SK-N-MC (cell line): ENCODE data around the gene BCL11B.

Source experiments
- EZH2 ChIP-seq: fragments of 200-600 bp; sonication (generic); IDR thresholded peaks from one replicate; pipeline ENCODE4 v1.6.1; 2017; ENCODE audit warnings: antibody characterized with exemption
- FOXP2 ChIP-seq: optimal IDR thresholded peaks from 2 replicates; pipeline ENCODE3; 2011; ENCODE audit warnings: mild to moderate bottlenecking, moderate library complexity; ENCODE audit not compliant: insufficient read depth; ENCODE audit errors: extremely low read length, control extremely low read depth
- POLR2AphosphoS5 ChIP-seq: IDR thresholded peaks from 2 replicates; pipeline ENCODE4 v1.6.1; 2012; ENCODE audit warnings: mild to moderate bottlenecking, low read depth, low read length, borderline replicate concordance

DNA sequence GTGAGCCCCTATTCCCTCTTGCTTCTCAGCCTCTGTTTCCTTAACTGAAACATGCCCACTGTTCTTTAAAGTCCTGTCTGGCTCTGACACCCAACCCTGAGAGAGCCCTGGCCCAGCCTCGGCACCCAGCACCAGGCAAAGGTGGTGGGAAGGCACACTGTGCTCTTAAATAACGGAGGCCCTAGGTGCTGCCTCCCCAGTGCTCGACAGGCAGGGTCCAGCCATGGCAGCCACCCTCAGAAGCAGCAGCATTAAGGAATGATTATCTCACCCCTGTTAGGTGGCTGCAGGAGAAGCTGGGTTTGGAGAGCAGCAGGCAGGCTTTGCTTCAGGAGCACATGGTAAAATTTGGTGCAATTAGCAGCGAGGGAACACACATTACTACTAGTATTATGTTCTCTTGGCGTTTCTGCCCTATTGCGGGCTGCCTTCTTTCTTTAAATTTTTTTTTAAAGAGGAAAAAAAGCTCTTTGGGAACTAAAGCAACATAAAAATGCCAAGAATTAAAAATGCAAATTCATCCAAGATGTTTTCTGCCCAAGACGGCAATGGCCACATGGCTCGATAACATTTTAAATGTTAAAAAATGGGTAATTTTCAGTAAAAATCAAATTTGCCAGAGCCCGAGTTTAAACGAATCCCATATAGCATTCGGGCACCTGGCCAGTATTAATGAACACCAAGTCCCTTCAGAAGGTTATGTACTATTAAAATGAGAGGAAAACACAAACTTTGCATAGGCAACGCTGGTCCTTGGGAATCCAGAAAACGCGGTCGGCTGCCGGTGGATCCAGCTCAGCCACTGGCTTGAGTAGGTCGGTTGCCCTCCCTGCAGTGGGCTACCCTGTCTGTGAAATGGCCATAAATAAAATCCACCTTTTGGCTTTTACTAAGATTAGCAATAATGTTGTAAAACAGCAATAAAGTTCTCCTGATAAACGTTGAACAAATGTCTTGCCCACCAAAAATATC lies 152.2 kb downstream of the BCL11B start:
- no peak for TF ChIP-seq POLR2AphosphoS5
- no peak for TF ChIP-seq EZH2
- no peak for TF ChIP-seq FOXP2
